MM.1S (cell line): ENCODE results near the gene SLC2A4RG.

ENCODE experiments used
- DNase-seq: peaks from one replicate; pipeline ENCODE4 v3.0.0-alpha.2; 2015
- H2AFZ ChIP-seq: fragments of 300-600 bp; sonication (generic); 2 replicates; pipeline ENCODE4 v1.6.0; 2016; ENCODE audit warnings: antibody characterized with exemption, low read length
- H3F3A ChIP-seq: fragments of 300-600 bp; sonication (generic); 2 replicates; pipeline ENCODE4 v1.6.1; 2016; ENCODE audit warnings: mild to moderate bottlenecking, antibody characterized with exemption, low read length, moderate library complexity, mixed read lengths; ENCODE audit not compliant: insufficient read depth
- H3K27ac ChIP-seq: fragments of 300-600 bp; sonication (generic); 2 replicates; pipeline ENCODE4 v1.5.1; 2016; ENCODE audit warnings: mild to moderate bottlenecking, low read length
- H3K27me3 ChIP-seq: fragments of 300-600 bp; sonication (generic); replicated peaks from 2 replicates; pipeline ENCODE4 v1.6.0; 2016; ENCODE audit warnings: low read length; ENCODE audit not compliant: insufficient read depth
- H3K36me3 ChIP-seq: fragments of 300-600 bp; sonication (generic); replicated peaks from 2 replicates; pipeline ENCODE4 v1.6.1; 2016; ENCODE audit warnings: mild to moderate bottlenecking, low read length, mixed read lengths; ENCODE audit not compliant: insufficient read depth
- H3K4me1 ChIP-seq: fragments of 300-600 bp; sonication (generic); 2 replicates; pipeline ENCODE4 v1.6.1; 2016; ENCODE audit warnings: low read length, mixed read lengths
- H3K4me2 ChIP-seq: fragments of 300-600 bp; sonication (generic); 2 replicates; pipeline ENCODE4 v1.6.0; 2016; ENCODE audit warnings: low read depth, low read length
- H3K4me3 ChIP-seq: fragments of 300-600 bp; sonication (generic); 2 replicates; pipeline ENCODE4 v1.5.1; 2016; ENCODE audit warnings: low read length, mixed read lengths
- H3K79me2 ChIP-seq: fragments of 300-600 bp; sonication (generic); 2 replicates; pipeline ENCODE4 v1.6.1; 2016; ENCODE audit warnings: mixed run types, low read length, mixed read lengths
- H3K9ac ChIP-seq: fragments of 300-600 bp; sonication (generic); 2 replicates; pipeline ENCODE4 v1.6.1; 2016; ENCODE audit warnings: low read length, mixed read lengths
- H3K9me2 ChIP-seq: fragments of 300-600 bp; sonication (generic); replicated peaks from 2 replicates; pipeline ENCODE4 v1.6.1; 2016; ENCODE audit warnings: mild to moderate bottlenecking, low read length, mixed read lengths; ENCODE audit not compliant: insufficient read depth
- H3K9me3 ChIP-seq: fragments of 300-600 bp; sonication (generic); replicated peaks from 2 replicates; pipeline ENCODE4 v1.6.1; 2016; ENCODE audit warnings: mild to moderate bottlenecking, low read length, mixed read lengths; ENCODE audit not compliant: insufficient read depth
- H4K20me1 ChIP-seq: fragments of 300-600 bp; sonication (generic); 2 replicates; pipeline ENCODE4 v1.6.1; 2016; ENCODE audit warnings: mild to moderate bottlenecking, low read length, moderate library complexity, mixed read lengths; ENCODE audit not compliant: insufficient read depth
- EZH2 ChIP-seq: fragments of 300-600 bp; sonication (generic); optimal IDR thresholded peaks from 2 replicates; pipeline ENCODE3; 2017; ENCODE audit warnings: low read depth, mild to moderate bottlenecking, antibody characterized with exemption, low read length, mixed read lengths
- EZH2phosphoT487 ChIP-seq: fragments of 300-600 bp; sonication (generic); IDR thresholded peaks from 2 replicates; pipeline ENCODE4 v1.6.1; 2018; ENCODE audit warnings: antibody characterized with exemption, low read length
- TF ChIP-seq, protein P1 (sequence below): fragments of 300-600 bp; sonication (generic); IDR thresholded peaks from 2 replicates; pipeline ENCODE4 v1.5.1; 2016; ENCODE audit warnings: antibody characterized with exemption, low read length, mixed read lengths

The SLC2A4RG gene

DNA sequence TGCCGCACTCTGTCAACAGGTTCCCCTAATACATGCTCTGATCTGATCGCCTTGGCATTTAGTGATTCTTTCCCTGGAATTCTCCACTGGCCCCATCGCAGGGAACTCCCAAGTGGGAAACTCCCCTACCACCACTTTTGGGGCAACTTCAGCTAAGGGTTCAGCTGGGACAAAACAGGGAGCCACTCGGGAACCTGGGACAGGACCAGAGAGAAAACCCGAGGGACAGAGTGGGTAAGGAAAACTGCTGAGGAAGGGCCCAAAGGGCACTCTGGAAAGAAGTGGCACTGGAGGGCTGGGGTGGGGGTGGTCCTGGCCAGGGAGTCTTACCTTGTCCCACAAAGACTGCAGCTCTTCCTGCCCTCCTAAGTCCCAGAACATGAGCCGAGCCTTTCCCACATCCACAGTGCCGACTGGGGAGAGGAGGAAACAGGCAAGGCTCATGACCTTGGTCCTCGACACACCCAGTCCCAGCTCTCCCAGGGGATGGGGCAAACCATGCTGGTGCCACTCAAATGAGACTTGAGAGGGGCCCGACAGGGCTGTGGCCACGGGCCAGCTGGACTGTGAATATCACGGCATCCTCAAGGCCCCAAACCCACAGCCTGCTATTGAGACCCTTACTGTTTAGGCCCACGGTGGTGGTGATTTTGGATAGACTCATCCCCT lies 33.4 kb upstream of the SLC2A4RG start:
- H3K27me3 ChIP-seq = no peaks in the 10 kb centered on the region
- H3K9me3 ChIP-seq = no peaks in the 10 kb centered on the region
- peaks cover 4% of the 10 kb centered on the region; the same call in 1 of the 2 replicates for H4K20me1 ChIP-seq
- peaks cover 66% of the 10 kb centered on the region for H3K79me2 ChIP-seq
- no peak overlapping the region for H2AFZ ChIP-seq
- no peak for DNase-seq
- peak overlapping the region; percentile 83; the same call in 1 of the 2 replicates for H3K9ac ChIP-seq
- no peaks in the 10 kb centered on the region for H3K9me2 ChIP-seq
- 0 out of 2 replicates have a peak, but pooled peaks cover 9% of the 10 kb centered on the region for H3F3A ChIP-seq
- peaks cover 2% of the 10 kb centered on the region; the same call in 1 of the 2 replicates for H3K36me3 ChIP-seq
- H3K4me2 ChIP-seq = peak overlapping the region; percentile 88
- peaks cover 14% of the 10 kb centered on the region for H3K4me1 ChIP-seq
- TF ChIP-seq, protein P1, sequence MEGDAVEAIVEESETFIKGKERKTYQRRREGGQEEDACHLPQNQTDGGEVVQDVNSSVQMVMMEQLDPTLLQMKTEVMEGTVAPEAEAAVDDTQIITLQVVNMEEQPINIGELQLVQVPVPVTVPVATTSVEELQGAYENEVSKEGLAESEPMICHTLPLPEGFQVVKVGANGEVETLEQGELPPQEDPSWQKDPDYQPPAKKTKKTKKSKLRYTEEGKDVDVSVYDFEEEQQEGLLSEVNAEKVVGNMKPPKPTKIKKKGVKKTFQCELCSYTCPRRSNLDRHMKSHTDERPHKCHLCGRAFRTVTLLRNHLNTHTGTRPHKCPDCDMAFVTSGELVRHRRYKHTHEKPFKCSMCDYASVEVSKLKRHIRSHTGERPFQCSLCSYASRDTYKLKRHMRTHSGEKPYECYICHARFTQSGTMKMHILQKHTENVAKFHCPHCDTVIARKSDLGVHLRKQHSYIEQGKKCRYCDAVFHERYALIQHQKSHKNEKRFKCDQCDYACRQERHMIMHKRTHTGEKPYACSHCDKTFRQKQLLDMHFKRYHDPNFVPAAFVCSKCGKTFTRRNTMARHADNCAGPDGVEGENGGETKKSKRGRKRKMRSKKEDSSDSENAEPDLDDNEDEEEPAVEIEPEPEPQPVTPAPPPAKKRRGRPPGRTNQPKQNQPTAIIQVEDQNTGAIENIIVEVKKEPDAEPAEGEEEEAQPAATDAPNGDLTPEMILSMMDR = no peak
- TF ChIP-seq EZH2 = no peak
- no peak for TF ChIP-seq EZH2phosphoT487
- H3K27ac ChIP-seq = no peak overlapping the region
- H3K4me3 ChIP-seq = peak overlapping the region; percentile 97

DNA sequence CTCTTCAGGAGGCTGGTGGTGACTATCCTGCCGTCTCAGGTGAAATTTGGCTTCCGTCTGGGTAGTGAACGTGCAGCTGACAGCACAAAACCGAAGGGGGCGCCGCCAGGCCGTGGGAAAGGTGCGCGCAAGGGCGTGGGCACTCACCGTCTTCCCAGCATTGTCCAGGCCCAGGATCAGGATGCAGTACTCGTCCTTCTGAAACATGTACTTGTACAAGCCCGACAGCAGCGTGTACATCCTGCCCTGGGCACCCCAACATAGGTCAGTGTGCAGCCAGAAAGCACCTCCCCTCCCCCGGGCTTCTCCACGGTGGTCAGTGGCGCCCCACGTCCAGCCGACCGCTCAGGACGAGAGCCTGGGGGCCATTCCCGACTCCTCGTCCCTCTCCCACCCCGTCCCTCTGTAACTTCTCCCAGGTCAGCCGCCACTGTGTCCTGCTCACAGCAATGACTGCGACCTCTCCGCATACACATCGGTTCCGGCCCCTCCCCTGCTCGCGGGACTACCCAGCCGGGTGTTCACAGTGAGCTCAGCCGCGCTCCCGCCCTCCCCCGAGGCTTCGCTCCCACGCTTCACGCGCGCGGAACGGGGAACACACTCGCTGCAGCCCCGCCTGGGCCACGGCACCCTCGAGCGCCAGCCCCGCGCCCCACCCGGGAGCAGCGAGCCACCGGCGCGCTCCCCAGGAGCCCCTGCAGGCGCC lies 32.6 kb upstream of the SLC2A4RG start:
- peaks cover 4% of the 10 kb centered on the region; the same call in 1 of the 2 replicates for H4K20me1 ChIP-seq
- H3K4me2 ChIP-seq = peak overlapping the region; percentile 88
- H2AFZ ChIP-seq = peak overlapping the region; percentile 69
- H3K9me3 ChIP-seq = no peaks in the 10 kb centered on the region
- DNase-seq = peak; percentile 72
- H3K4me1 ChIP-seq = peaks cover 14% of the 10 kb centered on the region
- H3K4me3 ChIP-seq = peak overlapping the region; percentile 97
- peaks cover 74% of the 10 kb centered on the region for H3K79me2 ChIP-seq
- H3F3A ChIP-seq = 0 out of 2 replicates have a peak, but pooled peaks cover 9% of the 10 kb centered on the region
- H3K9me2 ChIP-seq = no peaks in the 10 kb centered on the region
- no peaks in the 10 kb centered on the region for H3K27me3 ChIP-seq
- peak overlapping the region; percentile 83 for H3K9ac ChIP-seq
- H3K27ac ChIP-seq = peak overlapping the region; percentile 46; the same call in 1 of the 2 replicates
- peaks cover 6% of the 10 kb centered on the region for H3K36me3 ChIP-seq
- TF ChIP-seq, protein P1 = peak; percentile 88
- TF ChIP-seq EZH2 = no peak

DNA sequence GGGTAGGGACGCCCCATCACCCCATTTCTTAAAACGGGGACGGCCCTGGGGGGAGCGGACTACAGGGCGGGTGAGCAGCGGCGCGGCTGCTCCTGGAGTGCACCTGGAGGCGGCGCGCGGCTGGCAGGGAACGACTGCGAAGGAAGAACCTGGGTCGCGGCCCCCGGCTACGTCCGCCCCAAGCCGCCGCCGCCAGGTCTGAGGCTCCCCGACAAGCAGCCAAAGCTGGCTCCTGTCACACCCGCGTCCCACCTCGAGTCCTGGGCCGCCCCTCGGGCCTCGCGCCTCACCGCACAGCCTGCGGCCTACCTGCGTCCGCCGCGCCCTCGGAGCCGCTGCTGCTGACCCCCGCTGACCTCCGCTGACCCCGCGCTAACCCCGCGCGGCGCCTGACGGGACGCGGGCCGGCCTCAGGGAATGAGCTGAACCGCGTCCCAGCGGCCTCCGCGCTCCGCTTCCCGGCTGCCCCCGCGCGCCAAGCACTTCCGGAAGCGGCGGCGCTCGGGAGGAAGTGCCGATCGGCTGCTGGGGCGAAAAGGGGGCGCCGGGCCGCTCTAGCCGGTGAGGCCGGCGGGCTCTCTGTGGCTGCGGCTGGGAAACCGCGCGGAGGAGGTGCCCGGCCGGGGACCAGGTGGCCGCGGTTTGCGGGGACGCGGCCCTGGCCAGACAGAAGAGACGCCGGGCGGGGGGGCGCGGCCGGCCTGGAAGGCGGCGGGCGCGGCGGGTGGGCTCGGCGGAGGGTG lies 31.8 kb upstream of the SLC2A4RG start, which contains the start of the genes ARFRP1 and ZGPAT:
TSS of gene ARFRP1 (minus strand) at position 419 of the 743 bp plus-strand sequence. CDS start 885 bp downstream, outside the sequence.
TSS of gene ZGPAT (plus strand) at position 482 of the 743 bp plus-strand sequence. CDS start 542 bp downstream, outside the sequence.
- Histone ChIP-seq H3K9me2 (no peaks in the 10 kb centered on the region), H3K27ac (peak within 1 kb of the TSS; percentile 46; the same call in 1 of the 2 replicates), H3K4me2 (peak within 1 kb of the TSS; percentile 88), H4K20me1 (peaks cover 4% of the 10 kb centered on the region; the same call in 1 of the 2 replicates), H3K9me3 (no peaks in the 10 kb centered on the region), H3F3A (0 out of 2 replicates have a peak, but pooled peaks cover 9% of the 10 kb centered on the region), H3K9ac (peak within 1 kb of the TSS; percentile 83), H3K27me3 (no peaks in the 10 kb centered on the region), H2AFZ (peak within 1 kb of the TSS; percentile 69), H3K79me2 (peaks cover 82% of the 10 kb centered on the region), H3K4me3 (peak within 1 kb of the TSS; percentile 97), H3K4me1 (peaks cover 14% of the 10 kb centered on the region), H3K36me3 (peaks cover 9% of the 10 kb centered on the region)
- peak; percentile 91 for DNase-seq
- TF ChIP-seq EZH2phosphoT487 = no peak
- no peak for TF ChIP-seq EZH2
- TF ChIP-seq, protein P1 = no peak
